ENCODE results near the gene YIPF2. TPM values are rescaled to one million over a fixed set of nuclear protein-coding genes. Genes with fewer than 3 reads are reported as not detected.
"Not testable (repeated sequence)": the region's sequence is repeated elsewhere in the genome, so short reads cannot be mapped to it uniquely, and the experiment has no call there.

Gene YIPF2
- total RNA-seq, 6 experiments from 2014 or later = 23.5 to 46.1 (median 31.4) TPM

DNA sequence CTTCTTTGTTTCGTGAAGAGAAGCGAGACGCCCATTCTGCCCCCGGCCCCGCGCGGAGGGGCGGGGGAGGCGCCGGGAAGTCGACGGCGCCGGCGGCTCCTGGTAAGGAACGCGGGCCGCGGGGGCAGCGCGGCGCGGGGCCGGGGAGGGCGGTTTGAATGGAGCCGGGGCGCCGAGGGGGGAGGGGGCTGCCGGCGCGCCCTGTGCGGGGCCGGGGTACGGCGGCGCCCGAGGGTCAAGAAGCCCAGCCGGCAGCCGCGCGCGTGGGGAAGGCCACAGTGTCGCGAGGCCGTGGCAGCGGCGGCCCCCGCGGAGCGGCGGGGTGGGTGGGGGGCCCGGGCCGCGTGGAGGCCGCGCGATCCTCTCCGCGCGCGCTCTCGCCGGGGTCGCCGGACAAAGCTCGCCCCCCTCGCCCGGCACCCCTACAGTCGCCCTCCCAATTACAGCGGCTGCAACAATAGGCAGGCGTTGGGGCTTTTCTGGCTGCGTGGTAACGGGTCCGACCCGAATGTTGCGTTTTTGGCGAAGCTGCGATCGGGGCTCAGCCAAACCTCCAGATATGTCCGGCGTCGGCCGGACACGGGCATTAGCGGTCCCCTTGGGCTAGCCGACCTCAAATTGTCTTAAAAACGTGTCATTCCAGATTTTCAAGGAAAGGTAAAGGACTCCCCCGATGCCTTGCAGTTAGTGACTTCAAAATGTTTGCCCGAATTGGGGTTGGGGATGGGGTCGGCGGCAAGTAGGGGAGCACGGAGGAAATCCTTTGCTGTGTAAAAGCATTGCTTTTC is 32.8 kb upstream of the YIPF2 start:
- Histone ChIP-seq H3K4me1 (peaks cover 0 to 13% (median 4%) of the 10 kb centered on the region in 4 donors), H3K36me3 (no peaks in the 10 kb centered on the region), H3K27me3 (no peaks in the 10 kb centered on the region), H3K9me3 (no peaks in the 10 kb centered on the region), H3K27ac (peak overlapping the region; percentile 47 to 80 (median 60)), H3K4me3 (peak overlapping the region; percentile 69 to 84 (median 78))
- intact Hi-C loops (cut with DNase I) = no loop called here
- TF ChIP-seq POLR2A (IDR thresholded peaks at IDR 0.05) = no peak
- no peak for TF ChIP-seq CTCF (IDR thresholded peaks at IDR 0.05)
- DNase-seq (peak in 1 of 3 donors; percentile 44), ATAC-seq (peak; percentile 37 to 53 (median 51))
- 4% methylated on average over 12 of the region's 92 CpGs for WGBS (ENCODE audit: insufficient coverage, low coverage, low lambda C conversion rate, missing lambda C conversion rate)

- Histone ChIP-seq H3K9me3 (no peaks in the 10 kb centered on the region), H3K36me3 (no peaks in the 10 kb centered on the region), H3K27ac (peak within 1 kb of the TSS; percentile 81 to 85 (median 84)), H3K27me3 (no peaks in the 10 kb centered on the region), H3K4me3 (peak within 1 kb of the TSS; percentile 84 to 91 (median 87)), H3K4me1 (peaks cover 0 to 13% (median 4%) of the 10 kb centered on the region in 4 donors)
- DNase-seq = peak; percentile 98 to 99 (median 98)
- intact Hi-C loops (cut with DNase I) = no loop called here
- WGBS (ENCODE audit: insufficient coverage, low coverage, low lambda C conversion rate, missing lambda C conversion rate) = 0% methylated on average over 19 of the region's 100 CpGs
- TF ChIP-seq CTCF (IDR thresholded peaks at IDR 0.05) (no peak), POLR2A (IDR thresholded peaks at IDR 0.05) (peak; percentile 91)
- peak; percentile 91 to 98 (median 95) for ATAC-seq
Observed at GRCh38 chr19:10960314-10961072, 32.1 kb upstream of the YIPF2 start, which contains the start of gene SMARCA4. SMARCA4 (plus strand) TSS chr19:10961030; CDS start chr19:10984152, 23,122 bp downstream.

DNA sequence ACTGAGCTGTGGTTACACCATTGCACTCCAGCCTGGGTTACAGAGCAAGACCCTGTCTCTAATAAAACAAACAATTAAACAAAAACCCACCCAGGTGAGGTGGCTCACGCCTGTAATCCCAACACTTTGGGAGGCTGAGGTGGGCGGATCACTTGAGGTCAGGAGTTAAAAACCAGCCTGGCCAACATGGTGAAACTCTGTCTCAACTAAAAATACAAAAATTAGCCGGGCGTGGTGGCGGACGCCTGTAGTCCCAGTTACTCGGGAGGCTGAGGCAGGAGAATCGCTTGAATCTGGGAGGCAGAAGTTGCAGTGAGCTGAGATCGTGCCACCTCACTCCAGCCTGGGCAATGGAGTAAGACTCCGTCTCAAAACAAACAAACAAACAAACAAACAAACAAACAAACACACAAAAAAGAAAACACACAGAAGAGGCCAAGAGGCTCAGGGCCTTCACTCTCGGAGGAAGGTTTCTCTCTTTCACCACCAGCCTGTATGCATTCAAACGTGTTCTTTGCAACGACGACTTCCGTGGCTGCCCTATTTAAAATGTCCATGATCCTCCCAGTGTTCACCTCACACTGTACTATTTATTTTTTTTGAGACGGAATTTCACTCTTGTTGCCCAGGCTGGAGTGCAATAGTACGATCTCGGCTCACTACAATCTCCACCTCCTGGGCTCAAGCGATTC is 31.0 kb upstream of the YIPF2 start:
- Histone ChIP-seq H3K4me3 (peak overlapping the region in 2 of 3 donors; percentile 84 to 91), H3K4me1 (peaks cover 0 to 13% (median 4%) of the 10 kb centered on the region in 4 donors), H3K27ac (peak overlapping the region in 1 of 3 donors; percentile 84)
- WGBS (ENCODE audit: insufficient coverage, low coverage, low lambda C conversion rate, missing lambda C conversion rate) = 76% methylated on average over 12 of the region's 19 CpGs
- DNase-seq; H3K27me3 ChIP-seq; intact Hi-C loops (cut with DNase I); H3K36me3 ChIP-seq; H3K9me3 ChIP-seq; ATAC-seq: not testable (repeated sequence)

DNA sequence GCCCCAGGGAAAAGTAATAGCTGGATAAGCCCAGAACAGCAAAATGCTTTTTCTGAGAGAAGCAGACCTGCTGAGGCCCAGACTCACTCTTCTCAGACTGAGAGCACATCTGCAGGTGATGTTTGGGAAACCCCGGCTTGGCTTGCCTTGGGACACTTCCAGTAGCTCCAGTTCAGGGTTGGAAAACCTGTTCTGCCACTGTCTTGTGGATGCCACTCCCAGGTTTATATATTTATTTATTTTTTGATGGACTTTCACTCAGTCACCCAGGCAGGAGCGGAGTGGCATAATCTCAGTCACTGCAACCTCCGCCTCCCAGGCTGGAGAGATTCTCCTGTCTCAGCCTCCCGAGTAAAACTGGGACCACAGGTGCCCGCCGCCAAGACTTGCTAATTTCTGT is 24.4 kb upstream of the YIPF2 start:
- Histone ChIP-seq H3K4me1 (no peaks in the 10 kb centered on the region), H3K27ac (no peak overlapping the region), H3K36me3 (no peaks in the 10 kb centered on the region), H3K27me3 (no peaks in the 10 kb centered on the region), H3K9me3 (no peaks in the 10 kb centered on the region), H3K4me3 (no peak overlapping the region)
- TF ChIP-seq POLR2A (IDR thresholded peaks at IDR 0.05) (no peak), CTCF (IDR thresholded peaks at IDR 0.05) (no peak)
- no peak for DNase-seq
- intact Hi-C loops (cut with DNase I) = no loop called here
- WGBS (ENCODE audit: insufficient coverage, low coverage, low lambda C conversion rate, missing lambda C conversion rate) = 75% methylated on average over 6 of the region's 6 CpGs
- ATAC-seq = no peak

All from right lobe of liver (tissue), 6 donors.